ENCODE data around the gene RMRP.

RMRP gene

GRCh38 chr9:35657546-35658136 lies at the start of gene RMRP:
Gene RMRP (minus strand): TSS chr9:35658019.
- peak; percentile 91 for DNase-seq

DNA sequence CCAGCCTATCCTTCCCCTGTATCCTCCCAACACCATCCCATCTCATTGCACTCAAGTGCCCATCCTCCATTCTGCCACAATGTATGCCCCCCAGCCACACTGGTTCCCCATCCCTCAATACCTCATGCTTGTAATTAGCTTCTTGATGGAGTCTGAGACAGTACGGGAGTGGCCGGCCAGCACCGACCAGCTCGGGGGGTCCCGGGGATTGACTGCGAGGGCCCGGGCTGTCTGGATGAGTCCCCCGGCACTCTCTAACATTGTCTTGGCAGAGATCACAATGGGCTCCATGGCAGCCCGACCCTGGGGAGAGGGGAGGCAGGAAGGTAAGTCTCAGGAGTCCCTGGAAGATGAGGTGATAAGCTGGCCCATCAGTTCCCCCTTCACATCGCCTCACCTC lies 49.1 kb upstream of the RMRP start:
- no peak for DNase-seq

GRCh38 chr9:35705836-35706430 lies 48.1 kb upstream of the RMRP start:
- DNase-seq, result no peak

GRCh38 chr9:35705372-35705771 lies 47.6 kb upstream of the RMRP start:
- DNase-seq, result no peak

DNA sequence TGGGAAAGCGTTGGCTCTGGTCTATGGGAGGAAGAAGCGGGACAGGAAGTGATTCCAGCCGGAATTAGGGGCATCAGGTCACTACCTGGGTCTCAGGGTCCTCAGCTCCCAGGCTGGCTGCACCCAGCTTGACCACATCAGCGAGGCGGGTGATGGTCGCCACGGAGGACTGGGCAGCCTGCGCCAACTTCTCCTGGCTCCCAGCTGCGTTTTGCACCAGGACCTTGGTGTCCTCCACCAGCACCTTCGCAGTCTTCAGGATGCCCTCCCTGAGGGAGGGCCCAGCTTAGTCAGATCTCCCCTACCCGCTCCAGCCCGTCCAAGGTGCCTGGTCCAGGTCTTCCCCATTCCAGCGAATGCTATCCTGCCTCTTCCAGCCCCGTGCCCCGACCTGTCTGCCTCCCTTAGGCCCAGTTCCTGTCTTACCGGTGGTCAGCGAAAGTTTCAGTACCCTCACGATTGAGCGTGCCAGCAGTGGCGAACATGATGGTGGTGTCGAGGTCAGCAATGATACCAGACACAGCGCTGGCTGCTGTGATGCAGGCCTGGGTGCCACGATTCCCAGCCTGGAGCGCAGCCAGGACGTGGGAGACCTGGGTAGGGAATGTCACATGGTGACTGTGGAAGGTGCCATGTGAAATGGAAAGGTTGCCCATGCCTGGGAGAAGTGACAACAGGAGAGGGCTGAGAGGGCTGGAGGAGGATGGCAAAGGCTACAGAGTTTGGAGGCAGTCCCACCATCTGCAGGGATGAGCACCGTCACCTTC lies 46.3 kb upstream of the RMRP start:
- DNase-seq, result no peak

DNA sequence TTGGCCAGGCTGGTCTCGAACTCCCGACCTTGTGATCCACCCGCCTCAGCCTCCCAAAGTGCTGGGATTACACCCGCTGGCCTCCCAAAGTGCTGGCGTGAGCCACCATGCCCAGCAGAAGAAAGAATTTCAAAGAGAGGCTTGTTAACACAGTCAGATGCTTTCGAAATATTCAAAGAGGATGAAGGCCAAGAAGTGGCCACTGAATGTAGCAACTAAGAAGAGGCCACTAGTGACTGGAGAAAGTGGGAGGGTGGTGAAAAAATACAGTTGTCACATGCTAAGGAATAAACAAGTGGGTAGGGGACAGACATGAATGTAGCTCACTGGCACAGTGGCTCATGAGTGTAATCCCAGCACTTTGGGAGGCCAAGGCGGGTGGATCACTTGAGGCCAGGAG lies 44.9 kb upstream of the RMRP start:
- no peak for DNase-seq

- DNase-seq, result no peak
Measured at GRCh38 chr9:35700942-35701341, 43.1 kb upstream of the RMRP start.

GRCh38 chr9:35700031-35700430 lies 42.2 kb upstream of the RMRP start:
- DNase-seq, result no peak

- no peak for DNase-seq
Measured at GRCh38 chr9:35698231-35698630, 40.4 kb upstream of the RMRP start.

DNA sequence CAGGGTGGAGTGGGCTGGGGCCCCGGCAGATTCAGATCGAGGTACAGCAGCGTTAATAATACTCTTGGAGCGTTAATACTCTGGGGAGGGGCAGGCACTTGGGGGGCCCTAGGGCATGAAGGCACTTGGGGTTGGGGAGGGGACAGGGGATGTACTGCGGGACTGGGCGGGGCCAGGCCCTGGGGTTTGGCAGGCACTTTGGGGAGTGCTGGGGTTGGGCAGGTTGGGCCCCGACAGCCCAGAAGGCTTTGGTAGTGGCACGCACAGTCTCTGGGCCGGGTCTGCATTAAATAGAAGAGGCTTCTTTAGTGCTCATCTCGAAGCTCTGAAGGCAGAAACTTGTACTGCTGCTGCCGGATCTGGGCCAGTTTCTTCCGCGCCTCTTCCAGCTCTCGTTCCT lies 39.7 kb upstream of the RMRP start:
- DNase-seq, result no peak

DNA sequence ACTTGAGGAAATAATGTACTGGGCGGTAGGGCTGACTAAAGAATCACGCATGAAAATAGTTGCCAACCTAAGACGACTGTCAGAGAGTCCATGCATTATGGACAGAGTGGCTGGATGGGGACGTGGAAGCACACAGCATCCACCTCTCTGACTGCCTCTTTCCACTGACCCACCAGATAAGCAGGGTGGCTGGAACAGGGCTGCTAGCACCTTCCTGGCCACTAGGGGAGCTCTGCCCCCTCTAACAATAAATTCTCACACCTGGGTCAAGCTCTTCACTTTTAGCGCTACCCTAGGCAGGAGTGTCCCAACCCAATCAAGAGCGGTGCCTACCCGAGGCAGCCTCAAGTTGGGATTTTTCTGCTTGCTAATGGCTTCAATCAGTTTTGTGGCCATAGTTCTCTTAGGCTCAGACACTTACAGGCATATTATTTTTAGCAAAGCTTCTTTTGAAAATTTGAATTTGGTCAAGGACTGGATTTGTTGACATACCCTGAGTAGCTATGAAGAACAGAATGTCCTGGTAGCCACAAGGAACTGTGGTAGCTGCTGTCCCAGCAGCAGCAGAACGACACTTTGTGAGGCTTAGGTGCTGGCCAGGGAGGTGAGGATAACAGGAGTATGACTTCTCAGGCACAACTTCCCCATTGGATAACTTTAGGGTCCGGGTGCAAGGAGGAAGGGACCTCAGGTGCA lies 38.8 kb upstream of the RMRP start:
- no peak for DNase-seq

DNA sequence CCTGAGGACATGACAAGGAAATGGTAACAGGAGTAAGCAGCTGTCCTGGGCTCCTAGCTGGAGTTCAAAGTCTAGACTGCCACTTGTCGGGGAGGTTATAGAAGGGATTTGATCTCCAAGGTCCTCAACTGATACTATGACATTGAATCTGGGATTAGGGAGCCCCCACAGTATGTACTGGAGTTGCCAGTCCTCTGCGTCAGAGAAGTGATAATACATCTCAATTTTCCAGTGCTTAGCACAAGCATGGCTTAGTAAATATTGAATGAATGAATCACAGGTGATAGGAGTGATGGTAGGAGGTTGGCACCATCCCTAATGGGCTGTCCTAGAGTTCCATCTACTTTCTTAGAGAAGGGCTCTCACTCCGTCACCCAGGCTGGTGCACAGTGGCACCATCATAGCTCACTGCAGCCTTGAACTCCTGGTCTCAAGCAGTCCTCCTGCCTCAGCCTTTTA lies 38.2 kb upstream of the RMRP start:
- DNase-seq, result no peak

DNA sequence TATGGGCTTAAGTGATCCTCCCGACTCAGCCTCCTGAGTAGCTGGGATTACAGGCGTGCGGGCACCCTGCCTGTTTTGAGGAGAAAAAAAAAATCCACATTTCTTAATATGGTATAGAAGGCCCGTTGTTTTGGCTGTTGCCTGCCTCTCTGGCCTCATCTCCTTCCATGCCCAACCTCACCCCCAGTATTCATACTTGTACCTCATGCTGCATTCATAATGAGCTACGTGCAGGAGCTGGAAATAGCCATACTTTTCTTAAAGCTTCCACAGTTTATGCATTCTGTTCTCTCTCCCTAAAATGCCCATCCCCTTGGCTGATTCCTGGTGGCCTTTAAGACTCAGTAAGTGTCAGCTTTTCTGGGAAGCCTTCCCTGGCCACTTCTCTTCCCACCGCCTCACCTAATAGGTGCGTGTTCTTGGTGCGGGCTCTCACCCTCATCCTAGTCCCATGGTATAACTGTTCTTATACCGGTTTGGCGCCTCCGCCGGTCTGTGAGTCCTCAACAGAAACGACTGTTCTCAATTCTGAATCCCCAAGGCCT lies 34.0 kb upstream of the RMRP start:
- DNase-seq, result no peak

DNA sequence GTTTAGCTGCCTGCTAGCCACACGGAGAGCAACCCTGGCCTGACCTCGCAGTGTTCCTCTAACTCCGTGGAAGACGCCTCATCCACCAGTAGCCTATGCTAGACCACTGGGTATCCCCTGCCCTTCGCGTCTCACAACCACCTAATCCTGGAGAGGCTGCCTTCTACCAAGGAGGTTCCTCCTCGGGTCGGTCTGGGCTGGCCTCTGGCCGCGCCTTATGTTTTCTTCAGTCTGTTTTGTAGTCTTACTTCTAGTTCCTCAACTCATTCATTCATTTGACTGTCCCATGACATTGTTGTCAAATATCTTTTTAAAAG lies 33.5 kb upstream of the RMRP start:
- DNase-seq, result no peak

GRCh38 chr9:35690614-35691333 lies 33.0 kb upstream of the RMRP start:
- no peak for DNase-seq

GRCh38 chr9:35690294-35690613 lies 32.4 kb upstream of the RMRP start:
- no peak for DNase-seq

GRCh38 chr9:35689542-35690293 lies 31.9 kb upstream of the RMRP start, which contains the start of gene TPM2:
Gene TPM2 (minus strand): TSS chr9:35689925. CDS start chr9:35689817, 108 bp downstream.
- DNase-seq, result no peak

GRCh38 chr9:35688558-35689541 lies 31.0 kb upstream of the RMRP start:
- DNase-seq, result no peak

- DNase-seq, result no peak
Measured at GRCh38 chr9:35687972-35688557, 30.2 kb upstream of the RMRP start.

DNA sequence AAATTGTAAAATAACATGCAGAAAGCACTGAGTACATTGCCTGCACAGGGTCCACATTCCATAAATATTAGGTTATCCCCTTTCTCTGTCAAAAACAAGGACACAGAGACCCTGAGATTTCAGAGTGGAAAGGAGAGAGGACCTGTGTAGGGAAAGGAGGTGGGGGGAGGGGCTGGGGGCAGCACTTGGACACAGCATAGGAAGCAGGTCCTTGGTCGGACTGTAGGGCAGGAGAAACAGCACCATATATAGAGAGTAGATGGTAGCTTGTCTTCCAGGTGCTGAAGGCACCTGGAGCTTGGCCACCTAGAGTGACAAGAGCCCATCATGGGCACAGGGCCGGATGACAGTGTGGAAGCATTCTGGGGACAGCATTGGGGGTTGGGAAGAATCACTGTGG lies 29.5 kb upstream of the RMRP start:
- no peak for DNase-seq
